Endothelial cell of umbilical vein (primary cell): ENCODE results near the gene TIGD1.

ENCODE experiments used
- POLR2AphosphoS5 ChIP-seq: IDR thresholded peaks from 2 replicates; pipeline ENCODE4 v1.6.1; 2012; ENCODE audit warnings: low read depth, mild to moderate bottlenecking, control low read depth, low read length, moderate library complexity; ENCODE audit not compliant: insufficient read depth
- TF ChIP-seq, protein P1 (sequence below), 2 donors: IDR thresholded peaks; 1 replicate in 1 of 2; 2 replicates in 1 of 2; pipeline ENCODE4 v1.5.1; 2011; ENCODE audit warnings: low read length in 2 of 2, mild to moderate bottlenecking in 2 of 2, moderate library complexity in 2 of 2, control low read depth in 1 of 2, inconsistent platforms in 1 of 2, low read depth in 1 of 2; ENCODE audit not compliant: insufficient read depth in 1 of 2; ENCODE audit errors: extremely low read depth in 1 of 2
- TF ChIP-seq, protein P2 (sequence below): IDR thresholded peaks from 2 replicates; pipeline ENCODE4 v1.6.1; 2011; ENCODE audit not compliant: insufficient read depth, insufficient read length

DNA sequence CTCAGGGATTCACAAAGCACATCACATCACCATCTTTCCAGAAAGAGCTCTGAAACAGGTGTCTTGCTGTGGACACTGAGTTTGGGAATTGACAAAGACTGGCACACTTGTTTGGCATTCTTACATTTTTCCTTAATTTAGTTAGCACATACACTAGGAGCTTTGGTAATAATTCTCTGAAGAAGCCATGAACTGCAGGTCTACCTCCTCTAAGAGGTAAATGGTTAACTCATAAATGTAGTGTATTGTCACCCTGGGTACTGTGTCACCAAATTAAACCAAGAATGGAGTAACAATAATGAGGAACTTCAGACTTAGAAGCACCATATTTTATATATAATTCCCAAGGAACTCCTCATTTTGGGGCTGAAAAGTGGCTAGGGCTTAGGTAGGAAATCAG is 22.7 kb upstream of the TIGD1 start:
- TF ChIP-seq POLR2AphosphoS5 = no peak
- TF ChIP-seq, protein P1, sequence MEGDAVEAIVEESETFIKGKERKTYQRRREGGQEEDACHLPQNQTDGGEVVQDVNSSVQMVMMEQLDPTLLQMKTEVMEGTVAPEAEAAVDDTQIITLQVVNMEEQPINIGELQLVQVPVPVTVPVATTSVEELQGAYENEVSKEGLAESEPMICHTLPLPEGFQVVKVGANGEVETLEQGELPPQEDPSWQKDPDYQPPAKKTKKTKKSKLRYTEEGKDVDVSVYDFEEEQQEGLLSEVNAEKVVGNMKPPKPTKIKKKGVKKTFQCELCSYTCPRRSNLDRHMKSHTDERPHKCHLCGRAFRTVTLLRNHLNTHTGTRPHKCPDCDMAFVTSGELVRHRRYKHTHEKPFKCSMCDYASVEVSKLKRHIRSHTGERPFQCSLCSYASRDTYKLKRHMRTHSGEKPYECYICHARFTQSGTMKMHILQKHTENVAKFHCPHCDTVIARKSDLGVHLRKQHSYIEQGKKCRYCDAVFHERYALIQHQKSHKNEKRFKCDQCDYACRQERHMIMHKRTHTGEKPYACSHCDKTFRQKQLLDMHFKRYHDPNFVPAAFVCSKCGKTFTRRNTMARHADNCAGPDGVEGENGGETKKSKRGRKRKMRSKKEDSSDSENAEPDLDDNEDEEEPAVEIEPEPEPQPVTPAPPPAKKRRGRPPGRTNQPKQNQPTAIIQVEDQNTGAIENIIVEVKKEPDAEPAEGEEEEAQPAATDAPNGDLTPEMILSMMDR (IDR thresholded peaks at IDR 0.05; ENCODE audit: extremely low read depth in 1 of 2, insufficient read depth in 1 of 2, low read depth in 1 of 2, low read length in 2 of 2) = no peak
- TF ChIP-seq, protein P2, sequence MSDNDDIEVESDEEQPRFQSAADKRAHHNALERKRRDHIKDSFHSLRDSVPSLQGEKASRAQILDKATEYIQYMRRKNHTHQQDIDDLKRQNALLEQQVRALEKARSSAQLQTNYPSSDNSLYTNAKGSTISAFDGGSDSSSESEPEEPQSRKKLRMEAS = no peak
